ENCODE data around the gene TPCN2.

The TPCN2 gene

GRCh38 chr11:69066122-69067112, 17.7 kb downstream of the TPCN2 start:
- H3K9me3 ChIP-seq (ENCODE audit: insufficient read depth, low read length), result no peaks in the 10 kb centered on the region
- H3K36me3 ChIP-seq (ENCODE audit: low read length), result no peaks in the 10 kb centered on the region
- no peaks in the 10 kb centered on the region for H4K20me1 ChIP-seq (ENCODE audit: low read depth, low read length)
- H3K4me2 ChIP-seq (ENCODE audit: low read depth, low read length, poor library complexity, severe bottlenecking), result no peak overlapping the region
- no peaks in the 10 kb centered on the region for H3F3A ChIP-seq (ENCODE audit: insufficient read depth)
- no peak overlapping the region for H3K4me3 ChIP-seq (ENCODE audit: insufficient read depth, low read length, poor library complexity, severe bottlenecking)
- H3K27ac ChIP-seq (ENCODE audit: low read depth, low read length), result no peak overlapping the region
- TF ChIP-seq EZH2phosphoT487 (conservative IDR thresholded peaks at IDR 0.05; ENCODE audit: low read length), result no peak
- TF ChIP-seq CTCF (IDR thresholded peaks at IDR 0.05; ENCODE audit: insufficient read depth, low read length, poor library complexity, severe bottlenecking), result no peak
- no peaks in the 10 kb centered on the region for H3K79me2 ChIP-seq (ENCODE audit: insufficient read depth, low read length)
- H2AFZ ChIP-seq (ENCODE audit: low read depth, low read length, severe bottlenecking), result no peak overlapping the region
- H3K27me3 ChIP-seq (ENCODE audit: low read length), result no peaks in the 10 kb centered on the region
- no peak overlapping the region for H3K9ac ChIP-seq (ENCODE audit: low read length)
- H3K9me2 ChIP-seq (replicated peaks; ENCODE audit: insufficient read depth, low read length), result no peaks in the 10 kb centered on the region

GRCh38 chr11:69067200-69067599, 18.5 kb downstream of the TPCN2 start:
- H3K4me2 ChIP-seq (ENCODE audit: low read depth, low read length, poor library complexity, severe bottlenecking), result no peak overlapping the region
- TF ChIP-seq EZH2phosphoT487 (conservative IDR thresholded peaks at IDR 0.05; ENCODE audit: low read length) (no peak), CTCF (IDR thresholded peaks at IDR 0.05; ENCODE audit: insufficient read depth, low read length, poor library complexity, severe bottlenecking) (no peak)
- no peaks in the 10 kb centered on the region for H3K79me2 ChIP-seq (ENCODE audit: insufficient read depth, low read length)
- H3K27me3 ChIP-seq (ENCODE audit: low read length), result no peaks in the 10 kb centered on the region
- H3K36me3 ChIP-seq (ENCODE audit: low read length), result no peaks in the 10 kb centered on the region
- H3K9ac ChIP-seq (ENCODE audit: low read length), result no peak overlapping the region
- no peaks in the 10 kb centered on the region for H3F3A ChIP-seq (ENCODE audit: insufficient read depth)
- no peaks in the 10 kb centered on the region for H3K9me3 ChIP-seq (ENCODE audit: insufficient read depth, low read length)
- H3K4me3 ChIP-seq (ENCODE audit: insufficient read depth, low read length, poor library complexity, severe bottlenecking), result no peak overlapping the region
- no peak overlapping the region for H3K27ac ChIP-seq (ENCODE audit: low read depth, low read length)
- H2AFZ ChIP-seq (ENCODE audit: low read depth, low read length, severe bottlenecking), result no peak overlapping the region
- H4K20me1 ChIP-seq (ENCODE audit: low read depth, low read length), result no peaks in the 10 kb centered on the region
- no peaks in the 10 kb centered on the region for H3K9me2 ChIP-seq (replicated peaks; ENCODE audit: insufficient read depth, low read length)

GRCh38 chr11:69071086-69071800, 22.5 kb downstream of the TPCN2 start:
- Histone ChIP-seq H3K27ac (ENCODE audit: low read depth, low read length) (no peak overlapping the region), H3F3A (ENCODE audit: insufficient read depth) (no peaks in the 10 kb centered on the region), H3K79me2 (ENCODE audit: insufficient read depth, low read length) (no peaks in the 10 kb centered on the region), H3K9ac (ENCODE audit: low read length) (no peak overlapping the region), H3K9me2 (replicated peaks; ENCODE audit: insufficient read depth, low read length) (no peaks in the 10 kb centered on the region), H4K20me1 (ENCODE audit: low read depth, low read length) (no peaks in the 10 kb centered on the region), H3K27me3 (ENCODE audit: low read length) (no peaks in the 10 kb centered on the region), H3K9me3 (ENCODE audit: insufficient read depth, low read length) (no peaks in the 10 kb centered on the region), H3K4me3 (ENCODE audit: insufficient read depth, low read length, poor library complexity, severe bottlenecking) (no peak overlapping the region), H3K4me2 (ENCODE audit: low read depth, low read length, poor library complexity, severe bottlenecking) (no peak overlapping the region), H2AFZ (ENCODE audit: low read depth, low read length, severe bottlenecking) (no peak overlapping the region), H3K36me3 (ENCODE audit: low read length) (no peaks in the 10 kb centered on the region)
- TF ChIP-seq EZH2phosphoT487 (conservative IDR thresholded peaks at IDR 0.05; ENCODE audit: low read length), result no peak

Data from SU-DHL-6 (cell line).